Measurements from ENCODE around the gene PRDM12.

The PRDM12 gene

GRCh38 chr9:130693101-130693425 is 28.7 kb downstream of the PRDM12 start:
- DNase-seq, result peak; percentile 11

- DNase-seq, result peak; percentile 99
Measured at GRCh38 chr9:130693426-130694191, 29.2 kb downstream of the PRDM12 start, which contains the start of gene EXOSC2. TSS of gene EXOSC2 (plus strand) at chr9:130693780. CDS start at chr9:130693792, 12 bp downstream.

GRCh38 chr9:130694205-130694604 is 29.8 kb downstream of the PRDM12 start:
- DNase-seq, result no peak

GRCh38 chr9:130696139-130696650 is 31.8 kb downstream of the PRDM12 start:
- no peak for DNase-seq

GRCh38 chr9:130696996-130697395 is 32.6 kb downstream of the PRDM12 start:
- no peak for DNase-seq

GRCh38 chr9:130698514-130698913 is 34.1 kb downstream of the PRDM12 start:
- DNase-seq, result no peak

GRCh38 chr9:130699047-130699446 is 34.7 kb downstream of the PRDM12 start:
- no peak for DNase-seq

GRCh38 chr9:130701059-130702022 is 36.9 kb downstream of the PRDM12 start:
- peak; percentile 80 for DNase-seq

GRCh38 chr9:130703501-130703900 is 39.1 kb downstream of the PRDM12 start:
- DNase-seq, result no peak

GRCh38 chr9:130707225-130707976 is 43.0 kb downstream of the PRDM12 start:
- peak; percentile 89 for DNase-seq

GRCh38 chr9:130710822-130711352 is 46.5 kb downstream of the PRDM12 start:
- no peak for DNase-seq

GRCh38 chr9:130711469-130711868 is 47.1 kb downstream of the PRDM12 start:
- no peak for DNase-seq

GRCh38 chr9:130712564-130713285 is 48.3 kb downstream of the PRDM12 start:
- peak; percentile 95 for DNase-seq

- peak; percentile 13 for DNase-seq
Measured at GRCh38 chr9:130713286-130713960, 49.0 kb downstream of the PRDM12 start.

- no peak for DNase-seq
Measured at GRCh38 chr9:130714586-130715110, 50.3 kb downstream of the PRDM12 start.

GRCh38 chr9:130715270-130715669 is 50.9 kb downstream of the PRDM12 start:
- no peak for DNase-seq

- DNase-seq, result no peak
Measured at GRCh38 chr9:130718562-130718961, 54.2 kb downstream of the PRDM12 start.

- no peak for DNase-seq
Measured at GRCh38 chr9:130720762-130721161, 56.4 kb downstream of the PRDM12 start.

- DNase-seq, result no peak
Measured at GRCh38 chr9:130728721-130729120, 64.3 kb downstream of the PRDM12 start.

GRCh38 chr9:130729145-130729544 is 64.8 kb downstream of the PRDM12 start:
- no peak for DNase-seq

- no peak for DNase-seq
Measured at GRCh38 chr9:130731355-130731754, 67.0 kb downstream of the PRDM12 start.

Data from CD4-positive, alpha-beta T cell treated with Interleukin-17A for 4 hours (primary cell).